ENCODE results near the gene SLC35E1.
"Not testable (repeated sequence)": the region's sequence is repeated elsewhere in the genome, so short reads cannot be mapped to it uniquely, and the experiment has no call there.

The SLC35E1 gene

GRCh38 chr19:16521715-16522289, 50.4 kb downstream of the SLC35E1 start:
- TF ChIP-seq POLR2A (IDR thresholded peaks at IDR 0.05; ENCODE audit: low read depth, low read length): no peak
- DNase-seq (ENCODE audit: insufficient read length, low spot score): no peak
- no peak for FAIRE-seq

- FAIRE-seq (no peak), DNase-seq (ENCODE audit: insufficient read length, low spot score) (no peak)
- no peak for TF ChIP-seq POLR2A (IDR thresholded peaks at IDR 0.05; ENCODE audit: low read depth, low read length)
Observed at GRCh38 chr19:16520986-16521624, 51.1 kb downstream of the SLC35E1 start.

- no peak for TF ChIP-seq POLR2A (IDR thresholded peaks at IDR 0.05; ENCODE audit: low read depth, low read length)
Observed at GRCh38 chr19:16520074-16520973, 51.9 kb downstream of the SLC35E1 start.

GRCh38 chr19:16519230-16519687, 53.0 kb downstream of the SLC35E1 start:
- FAIRE-seq (no peak), DNase-seq (ENCODE audit: insufficient read length, low spot score) (no peak)
- TF ChIP-seq POLR2A (IDR thresholded peaks at IDR 0.05; ENCODE audit: low read depth, low read length): no peak

More at GRCh38 chr19:16520074-16520973, 51.9 kb downstream of the SLC35E1 start:
- FAIRE-seq: no peak
- DNase-seq (ENCODE audit: insufficient read length, low spot score): no peak

- TF ChIP-seq POLR2A (IDR thresholded peaks at IDR 0.05; ENCODE audit: low read depth, low read length): no peak
- FAIRE-seq (no peak), DNase-seq (ENCODE audit: insufficient read length, low spot score) (no peak)
Observed at GRCh38 chr19:16518483-16519229, 53.6 kb downstream of the SLC35E1 start.

- FAIRE-seq (no peak), DNase-seq (ENCODE audit: insufficient read length, low spot score) (no peak)
- no peak for TF ChIP-seq POLR2A (IDR thresholded peaks at IDR 0.05; ENCODE audit: low read depth, low read length)
Observed at GRCh38 chr19:16518061-16518460, 54.2 kb downstream of the SLC35E1 start.

- no peak for TF ChIP-seq POLR2A (IDR thresholded peaks at IDR 0.05; ENCODE audit: low read depth, low read length)
- FAIRE-seq: no peak
- DNase-seq (ENCODE audit: insufficient read length, low spot score): no peak
Observed at GRCh38 chr19:16516923-16517610, 55.1 kb downstream of the SLC35E1 start.

GRCh38 chr19:16516381-16516780, 55.8 kb downstream of the SLC35E1 start:
- TF ChIP-seq POLR2A (IDR thresholded peaks at IDR 0.05; ENCODE audit: low read depth, low read length): no peak
- DNase-seq (ENCODE audit: insufficient read length, low spot score) (no peak), FAIRE-seq (no peak)

GRCh38 chr19:16514383-16515019, 57.7 kb downstream of the SLC35E1 start:
- FAIRE-seq (no peak), DNase-seq (ENCODE audit: insufficient read length, low spot score) (no peak)
- no peak for TF ChIP-seq POLR2A (IDR thresholded peaks at IDR 0.05; ENCODE audit: low read depth, low read length)

- DNase-seq (ENCODE audit: insufficient read length, low spot score); FAIRE-seq: not testable (repeated sequence)
Observed at GRCh38 chr19:16512611-16513010, 59.6 kb downstream of the SLC35E1 start.

- FAIRE-seq (no peak), DNase-seq (ENCODE audit: insufficient read length, low spot score) (no peak)
Observed at GRCh38 chr19:16509141-16510061, 62.8 kb downstream of the SLC35E1 start.

GRCh38 chr19:16508546-16508945, 63.7 kb downstream of the SLC35E1 start:
- no peak for TF ChIP-seq POLR2A (IDR thresholded peaks at IDR 0.05; ENCODE audit: low read depth, low read length)
- DNase-seq (ENCODE audit: insufficient read length, low spot score) (no peak), FAIRE-seq (no peak)

More at GRCh38 chr19:16509141-16510061, 62.8 kb downstream of the SLC35E1 start:
- TF ChIP-seq POLR2A (IDR thresholded peaks at IDR 0.05; ENCODE audit: low read depth, low read length): no peak
